GM12891 (cell line): Measurements from ENCODE around the gene SEPTIN10.

Experiments used
- DNase-seq: peaks from one replicate; pipeline ENCODE4 v3.0.0; 2011; ENCODE audit warnings: low spot score; ENCODE audit not compliant: insufficient read length
- FAIRE-seq: peaks from 2 replicates; lab custom pipeline; 2011; peaks lifted over from hg19 to GRCh38; lab: Jason Lieb, UNC
- PAX5 ChIP-seq: IDR thresholded peaks from 2 replicates; pipeline ENCODE4 v1.6.1; 2011; ENCODE audit warnings: low read length, moderate library complexity, mild to moderate bottlenecking; ENCODE audit not compliant: insufficient read depth, severe bottlenecking
- POLR2A ChIP-seq: IDR thresholded peaks from 2 replicates; pipeline ENCODE4 v1.6.1; 2011; ENCODE audit warnings: low read depth, low read length, control low read depth
- POLR2AphosphoS5 ChIP-seq: IDR thresholded peaks from 2 replicates; pipeline ENCODE4 v1.6.1; 2011; ENCODE audit warnings: low read depth, low read length, control low read depth
- POU2F2 ChIP-seq: IDR thresholded peaks from 2 replicates; pipeline ENCODE4 v1.6.1; 2011; ENCODE audit warnings: low read depth, mild to moderate bottlenecking, control low read depth, low read length, moderate library complexity
- SPI1 ChIP-seq: IDR thresholded peaks from 2 replicates; pipeline ENCODE4 v1.6.1; 2011; ENCODE audit warnings: low read depth, low read length, control low read depth
- TAF1 ChIP-seq: IDR thresholded peaks from 2 replicates; pipeline ENCODE4 v1.6.1; 2011; ENCODE audit warnings: low read depth, low read length, control low read depth

The SEPTIN10 gene

GRCh38 chr2:109516445-109517117 is 97.2 kb downstream of the SEPTIN10 start:
- DNase-seq, result no peak
- no peak for FAIRE-seq
- TF ChIP-seq SPI1 (no peak), POLR2A (no peak), POLR2AphosphoS5 (no peak), TAF1 (no peak), POU2F2 (no peak), PAX5 (no peak)

- no peak for FAIRE-seq
These were observed 98.9 kb downstream of the SEPTIN10 start for GRCh38 chr2:109514857-109515256.

GRCh38 chr2:109513749-109514588 is 99.8 kb downstream of the SEPTIN10 start:
- FAIRE-seq (no peak), DNase-seq (no peak)
- TF ChIP-seq TAF1 (no peak), SPI1 (no peak), POLR2A (no peak), POU2F2 (no peak), POLR2AphosphoS5 (no peak), PAX5 (no peak)

More at GRCh38 chr2:109514857-109515256, 98.9 kb downstream of the SEPTIN10 start:
- no peak for TF ChIP-seq SPI1
- TF ChIP-seq POLR2A, result no peak
- TF ChIP-seq POU2F2, result no peak
- TF ChIP-seq TAF1, result no peak
- no peak for TF ChIP-seq POLR2AphosphoS5
- TF ChIP-seq PAX5, result no peak
- DNase-seq, result no peak

GRCh38 chr2:109513230-109513629 is 100.5 kb downstream of the SEPTIN10 start:
- TF ChIP-seq POLR2A, result no peak
- TF ChIP-seq POU2F2, result no peak
- TF ChIP-seq POLR2AphosphoS5, result no peak
- no peak for TF ChIP-seq TAF1
- TF ChIP-seq PAX5, result no peak
- peak; percentile 35 for FAIRE-seq
- DNase-seq, result no peak

GRCh38 chr2:109512076-109512475 is 101.7 kb downstream of the SEPTIN10 start:
- TF ChIP-seq POU2F2, result no peak
- no peak for TF ChIP-seq POLR2AphosphoS5
- TF ChIP-seq TAF1, result no peak
- no peak for TF ChIP-seq SPI1
- TF ChIP-seq POLR2A, result no peak
- no peak for TF ChIP-seq PAX5
- no peak for FAIRE-seq
- no peak for DNase-seq

- DNase-seq (no peak), FAIRE-seq (no peak)
These were observed 102.6 kb downstream of the SEPTIN10 start for GRCh38 chr2:109511168-109511567.

GRCh38 chr2:109510136-109511028 is 103.4 kb downstream of the SEPTIN10 start:
- DNase-seq (peak; percentile 80), FAIRE-seq (peak; percentile 61)
- TF ChIP-seq POLR2A (no peak), SPI1 (no peak), POU2F2 (no peak), TAF1 (no peak)

More at GRCh38 chr2:109511168-109511567, 102.6 kb downstream of the SEPTIN10 start:
- TF ChIP-seq TAF1, result no peak
- no peak for TF ChIP-seq POU2F2
- TF ChIP-seq POLR2AphosphoS5, result no peak
- no peak for TF ChIP-seq POLR2A
- TF ChIP-seq SPI1, result no peak
- TF ChIP-seq PAX5, result no peak

GRCh38 chr2:109508556-109508955 is 105.2 kb downstream of the SEPTIN10 start:
- TF ChIP-seq PAX5 (no peak), POLR2A (no peak), POU2F2 (no peak), TAF1 (no peak)
- DNase-seq, result no peak
- FAIRE-seq, result no peak

GRCh38 chr2:109507828-109508227 is 105.9 kb downstream of the SEPTIN10 start:
- no peak for FAIRE-seq
- no peak for TF ChIP-seq POLR2A
- TF ChIP-seq PAX5, result no peak
- no peak for TF ChIP-seq POU2F2
- TF ChIP-seq TAF1, result no peak
- TF ChIP-seq POLR2AphosphoS5, result no peak
- TF ChIP-seq SPI1, result no peak
- no peak for DNase-seq
